ENCODE data around the gene RBFOX2. TPM values are rescaled to one million over a fixed set of nuclear protein-coding genes. Genes with fewer than 3 reads are reported as not detected.

The RBFOX2 gene
- total RNA-seq, 2 experiments from 2014 or later = 54.3 to 78.7 TPM

DNA sequence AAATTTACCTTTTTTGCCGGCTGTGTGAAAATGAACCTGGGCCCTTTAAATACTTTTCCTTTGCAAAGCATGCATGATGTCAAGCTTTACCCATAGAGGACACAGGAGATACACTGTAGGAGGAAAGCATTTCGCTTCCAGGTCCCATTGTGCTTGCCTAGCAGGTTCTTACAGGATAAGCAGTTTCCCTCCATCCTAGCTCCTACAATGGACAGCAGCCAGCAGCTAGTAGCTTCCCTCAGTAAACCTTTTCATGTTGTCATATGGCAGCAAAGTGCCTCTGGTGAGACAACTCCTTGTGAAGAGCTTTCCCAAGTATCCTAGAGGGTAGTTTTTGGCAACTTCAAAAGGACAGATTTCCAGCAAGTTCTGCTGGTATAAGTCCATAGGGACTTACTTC is 78.4 kb downstream of the RBFOX2 start:
- POLR2A ChIA-PET = no interaction called here
- H3K36me3 ChIP-seq (ENCODE audit: insufficient read depth, low read length) = no peaks in the 10 kb centered on the region
- no peaks in the 10 kb centered on the region for H4K20me1 ChIP-seq (ENCODE audit: insufficient read depth, low read length)
- no peaks in the 10 kb centered on the region for H3K79me2 ChIP-seq (ENCODE audit: insufficient read depth, low read depth, low read length)
- no TSS peak for BruUV-seq (replicated peaks)
- H3K9me2 ChIP-seq (ENCODE audit: insufficient read depth, low read length) = no peaks in the 10 kb centered on the region
- H2AFZ ChIP-seq (ENCODE audit: low read length) = no peak overlapping the region
- intact Hi-C loops (cut with micrococcal nuclease; ENCODE audit: unreplicated experiment) = no loop called here
- DNase-seq (ENCODE audit: low spot score) = no peak
- H3K27ac ChIP-seq (ENCODE audit: low read depth, low read length, poor library complexity, severe bottlenecking) = no peak overlapping the region
- CTCF ChIA-PET (ENCODE audit: unreplicated experiment) = no interaction called here
- no peak overlapping the region for H3K4me3 ChIP-seq (ENCODE audit: low read depth, low read length, poor library complexity, severe bottlenecking)
- no peaks in the 10 kb centered on the region for H3K9me3 ChIP-seq (ENCODE audit: low read length)
- no peak overlapping the region for H3K4me2 ChIP-seq (ENCODE audit: low read length)
- no peaks in the 10 kb centered on the region for H3K4me1 ChIP-seq (ENCODE audit: insufficient read depth, low read length, poor library complexity, severe bottlenecking)
- TF ChIP-seq CTCF (conservative IDR thresholded peaks at IDR 0.05; ENCODE audit: low read length) (no peak), EZH2phosphoT487 (IDR thresholded peaks at IDR 0.05; ENCODE audit: borderline replicate concordance, low read depth, low read length) (no peak)

- BruUV-seq (replicated peaks) = no TSS peak
- ChIA-PET POLR2A (interaction anchor here (0.7 kb wide), 1 partner anchor 136 kb away, joined by 4 read pairs; no protein-coding TSS in a partner anchor), CTCF (ENCODE audit: unreplicated experiment) (no interaction called here)
Measured at GRCh38 chr22:35949243-35949642, 79.4 kb downstream of the RBFOX2 start.

More at GRCh38 chr22:35949243-35949642, 79.4 kb downstream of the RBFOX2 start:
- H2AFZ ChIP-seq (ENCODE audit: low read length) = no peak overlapping the region
- H3K4me3 ChIP-seq (ENCODE audit: low read depth, low read length, poor library complexity, severe bottlenecking) = no peak overlapping the region
- H3K36me3 ChIP-seq (ENCODE audit: insufficient read depth, low read length) = no peaks in the 10 kb centered on the region
- H3K9me2 ChIP-seq (ENCODE audit: insufficient read depth, low read length) = no peaks in the 10 kb centered on the region
- no peaks in the 10 kb centered on the region for H3K4me1 ChIP-seq (ENCODE audit: insufficient read depth, low read length, poor library complexity, severe bottlenecking)
- no peak overlapping the region for H3K4me2 ChIP-seq (ENCODE audit: low read length)
- no peaks in the 10 kb centered on the region for H3K9me3 ChIP-seq (ENCODE audit: low read length)
- no peak for DNase-seq (ENCODE audit: low spot score)
- H4K20me1 ChIP-seq (ENCODE audit: insufficient read depth, low read length) = no peaks in the 10 kb centered on the region
- H3K27ac ChIP-seq (ENCODE audit: low read depth, low read length, poor library complexity, severe bottlenecking) = no peak overlapping the region
- TF ChIP-seq CTCF (conservative IDR thresholded peaks at IDR 0.05; ENCODE audit: low read length) (no peak), EZH2phosphoT487 (IDR thresholded peaks at IDR 0.05; ENCODE audit: borderline replicate concordance, low read depth, low read length) (no peak)
- intact Hi-C loops (cut with micrococcal nuclease; ENCODE audit: unreplicated experiment) = loop anchor here (5.0 kb wide), 1 partner anchor 58 kb away; no protein-coding TSS in a partner anchor
- H3K79me2 ChIP-seq (ENCODE audit: insufficient read depth, low read depth, low read length) = no peaks in the 10 kb centered on the region

Measured in OCI-LY7 (cell line).